GM10248 (cell line): ENCODE results near the gene HNRNPD.

ENCODE experiments used
- CTCF ChIA-PET: fragments of 300-600 bp; sonication (Branson Sonifier 250); formaldehyde crosslinking; extraction: SDS; loops from one replicate; lab custom pipeline; 2021; ENCODE audit warnings: antibody characterized with exemption; lab: Yijun Ruan, JAX
- POLR2A ChIA-PET: fragments of 350-650 bp; sonication (Branson Sonifier 250); formaldehyde crosslinking; extraction: SDS; loops from one replicate; lab custom pipeline; 2020; ENCODE audit warnings: antibody characterized with exemption; lab: Yijun Ruan, JAX
- DNase-seq: peaks from one replicate; pipeline ENCODE4 v3.0.0; 2012; ENCODE audit errors: extremely low spot score
- CTCF ChIP-seq: IDR thresholded peaks from 2 replicates; pipeline ENCODE4 v1.5.1; 2012; ENCODE audit warnings: mild to moderate bottlenecking, low read depth; ENCODE audit errors: extremely low read depth, missing control alignments, control extremely low read depth

Gene HNRNPD

GRCh38 chr4:82363896-82364487 is 9.8 kb downstream of the HNRNPD start:
- no peak for DNase-seq
- POLR2A ChIA-PET: no interaction called here
- TF ChIP-seq CTCF: no peak
- CTCF ChIA-PET: no interaction called here

- CTCF ChIA-PET: interaction anchor here (0.8 to 2.7 kb wide), 4 partner anchors 8 to 518 kb away, joined by 3 to 14 read pairs (median 4); no protein-coding TSS in a partner anchor
- no peak for TF ChIP-seq CTCF
Observed at GRCh38 chr4:82362565-82362964, 11.2 kb downstream of the HNRNPD start.

GRCh38 chr4:82360298-82361177 is 13.3 kb downstream of the HNRNPD start:
- ChIA-PET POLR2A (interaction anchor here (0.9 kb wide), 1 partner anchor 67 kb away, joined by 3 read pairs; no protein-coding TSS in a partner anchor), CTCF (interaction anchor here (1.0 to 2.7 kb wide), 9 partner anchors 9 to 68 kb away, joined by 3 to 14 read pairs (median 4); no protein-coding TSS in a partner anchor)
- no peak for DNase-seq
- TF ChIP-seq CTCF: peak; percentile 58

More at GRCh38 chr4:82362565-82362964, 11.2 kb downstream of the HNRNPD start:
- POLR2A ChIA-PET: interaction anchor here (1.1 to 1.4 kb wide), 2 partner anchors 11 to 66 kb away, joined by 4 read pairs; partner anchors contain the start of gene HNRNPD
- DNase-seq: no peak

- TF ChIP-seq CTCF: no peak
- no peak for DNase-seq
- ChIA-PET CTCF (interaction anchor here (1.3 kb wide), 1 partner anchor 9 kb away, joined by 4 read pairs; no protein-coding TSS in a partner anchor), POLR2A (no interaction called here)
Observed at GRCh38 chr4:82358847-82359246, 14.9 kb downstream of the HNRNPD start.

- ChIA-PET POLR2A (interaction anchor here (0.7 kb wide), 1 partner anchor 24 kb away, joined by 3 read pairs; no protein-coding TSS in a partner anchor), CTCF (interaction anchor here (0.7 kb wide), 1 partner anchor 10 kb away, joined by 3 read pairs; no protein-coding TSS in a partner anchor)
- no peak for DNase-seq
- no peak for TF ChIP-seq CTCF
Observed at GRCh38 chr4:82357640-82358039, 16.2 kb downstream of the HNRNPD start.

GRCh38 chr4:82354788-82355187 is 19.0 kb downstream of the HNRNPD start:
- DNase-seq: no peak
- TF ChIP-seq CTCF: no peak
- ChIA-PET POLR2A (interaction anchor here (0.6 to 1.4 kb wide), 3 partner anchors 13 to 1119 kb away, joined by 5 to 14 read pairs (median 6); no protein-coding TSS in a partner anchor), CTCF (interaction anchor here (0.8 to 2.1 kb wide), 9 partner anchors 10 to 74 kb away, joined by 3 to 8 read pairs (median 3); partner anchors contain the start of gene HNRNPD)
